Loucy (cell line): ENCODE measurements around the gene ARSG.

ENCODE experiments used
- CTCF ChIP-seq: fragments of 200-600 bp; sonication (generic); conservative IDR thresholded peaks from 2 replicates; pipeline ENCODE4 v1.5.1; 2014; ENCODE audit warnings: mild to moderate bottlenecking, antibody characterized with exemption, low read length
- EZH2phosphoT487 ChIP-seq: fragments of 200-600 bp; IDR thresholded peaks from 2 replicates; pipeline ENCODE4 v1.6.1; 2018; ENCODE audit warnings: antibody characterized with exemption, mild to moderate bottlenecking, moderate library complexity, borderline replicate concordance

- no peak for TF ChIP-seq CTCF
- TF ChIP-seq EZH2phosphoT487: no peak
Measured at GRCh38 chr17:68394608-68395331, 103.5 kb downstream of the ARSG start.
